GM23248 (cell line): ENCODE measurements around the gene TPRG1.

Experiments
- EZH2 ChIP-seq: fragments of 200-600 bp; sonication (generic); IDR thresholded peaks from 2 replicates; pipeline ENCODE4 v1.6.1; 2018; ENCODE audit warnings: antibody characterized with exemption, mild to moderate bottlenecking; ENCODE audit not compliant: insufficient read depth, poor library complexity, severe bottlenecking
- EZH2phosphoT487 ChIP-seq: fragments of 200-600 bp; sonication (generic); IDR thresholded peaks from 2 replicates; pipeline ENCODE4 v1.6.1; 2018; ENCODE audit warnings: antibody characterized with exemption, moderate library complexity, mild to moderate bottlenecking, low read depth; ENCODE audit not compliant: insufficient read depth

- no peak for TF ChIP-seq EZH2
- TF ChIP-seq EZH2phosphoT487 = no peak
These were observed 33.2 kb downstream of the TPRG1 start for GRCh38 chr3:189204937-189205336.
